ENCODE results near the gene POFUT1.
A peak's percentile ranks its signal among the peaks of the same experiment; 100 is the strongest.

The POFUT1 gene

GRCh38 chr20:32263398-32263954 lies 55.8 kb downstream of the POFUT1 start:
- TF ChIP-seq REST (IDR thresholded peaks at IDR 0.05; ENCODE audit: insufficient read depth in 1 of 2, low read depth in 2 of 2, low read length in 2 of 2) (no peak), SIN3A (IDR thresholded peaks at IDR 0.05; ENCODE audit: borderline replicate concordance, insufficient read depth, low read length) (no peak), TAF1 (IDR thresholded peaks at IDR 0.05; ENCODE audit: borderline replicate concordance, insufficient read depth, low read length) (no peak), FOXP2 (optimal IDR thresholded peaks at IDR 0.05; ENCODE audit: borderline replicate concordance, extremely low read depth, extremely low read length, insufficient read depth) (no peak)

GRCh38 chr20:32271620-32272019 lies 63.9 kb downstream of the POFUT1 start:
- TF ChIP-seq SIN3A (IDR thresholded peaks at IDR 0.05; ENCODE audit: borderline replicate concordance, insufficient read depth, low read length) (no peak), REST (IDR thresholded peaks at IDR 0.05; ENCODE audit: insufficient read depth in 1 of 2, low read depth in 2 of 2, low read length in 2 of 2) (0 out of 4 replicates have a peak, but pooled peaks of 1 of the 2 experiments have one; percentile 10)

- TF ChIP-seq TAF1 (IDR thresholded peaks at IDR 0.05; ENCODE audit: borderline replicate concordance, insufficient read depth, low read length) (no peak), POLR2AphosphoS5 (IDR thresholded peaks at IDR 0.05; ENCODE audit: low read depth, low read length) (no peak), FOXP2 (optimal IDR thresholded peaks at IDR 0.05; ENCODE audit: borderline replicate concordance, extremely low read depth, extremely low read length, insufficient read depth) (no peak), SIN3A (IDR thresholded peaks at IDR 0.05; ENCODE audit: borderline replicate concordance, insufficient read depth, low read length) (no peak), REST (IDR thresholded peaks at IDR 0.05; ENCODE audit: insufficient read depth in 1 of 2, low read depth in 2 of 2, low read length in 2 of 2) (no peak)
Observed at GRCh38 chr20:32274359-32274758, 66.7 kb downstream of the POFUT1 start.

- no peak; the same call in 1 of the 2 replicates for TF ChIP-seq POLR2AphosphoS5 (IDR thresholded peaks at IDR 0.05; ENCODE audit: low read depth, low read length)
- TF ChIP-seq REST (IDR thresholded peaks at IDR 0.05; ENCODE audit: insufficient read depth in 1 of 2, low read depth in 2 of 2, low read length in 2 of 2), result no peak
- TF ChIP-seq TAF1 (IDR thresholded peaks at IDR 0.05; ENCODE audit: borderline replicate concordance, insufficient read depth, low read length), result no peak
- TF ChIP-seq SIN3A (IDR thresholded peaks at IDR 0.05; ENCODE audit: borderline replicate concordance, insufficient read depth, low read length), result peak; percentile 88; the same call in 1 of the 2 replicates
- no peak for TF ChIP-seq FOXP2 (optimal IDR thresholded peaks at IDR 0.05; ENCODE audit: borderline replicate concordance, extremely low read depth, extremely low read length, insufficient read depth)
Observed at GRCh38 chr20:32277361-32278198, 69.9 kb downstream of the POFUT1 start, which contains the start of gene KIF3B. Gene KIF3B, plus strand, starts transcription at chr20:32277651. Its CDS starts 32,127 bp downstream, at chr20:32309778.

Measured in PFSK-1 (cell line).